ENCODE results near the gene FITM1.
"Not testable (repeated sequence)": the region's sequence is repeated elsewhere in the genome, so short reads cannot be mapped to it uniquely, and the experiment has no call there.

FITM1 gene

GRCh38 chr14:24098927-24099813 lies 31.3 kb upstream of the FITM1 start:
- peak in 1 of 2 experiments; percentile 27 for DNase-seq

- DNase-seq: no peak
These were observed 30.1 kb upstream of the FITM1 start for GRCh38 chr14:24100197-24100981.

DNA sequence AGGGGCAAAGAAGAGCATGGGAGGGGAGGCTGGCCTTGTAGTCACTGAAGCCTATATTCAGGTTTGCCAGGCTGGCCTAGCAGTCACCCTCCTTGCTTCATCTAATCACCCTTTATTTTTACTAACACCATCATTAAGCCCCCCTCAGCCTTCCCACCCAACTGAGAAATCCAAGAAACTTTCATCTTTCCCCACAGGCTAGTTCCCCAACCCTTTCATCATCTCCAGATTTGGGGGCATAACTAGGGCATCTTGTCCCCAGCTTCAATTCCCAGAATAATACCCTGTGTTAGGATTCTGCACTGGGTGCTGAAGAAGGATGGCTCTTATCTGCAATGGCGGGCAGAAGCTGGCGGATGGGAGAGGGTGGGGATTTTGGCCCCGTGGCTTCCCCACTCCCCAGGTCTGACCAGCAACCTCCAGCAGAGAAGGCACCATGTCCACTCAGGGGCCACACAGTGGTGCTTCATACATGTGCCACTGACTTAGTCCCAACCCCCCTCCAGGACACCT lies 29.4 kb upstream of the FITM1 start:
- no peak for DNase-seq

DNA sequence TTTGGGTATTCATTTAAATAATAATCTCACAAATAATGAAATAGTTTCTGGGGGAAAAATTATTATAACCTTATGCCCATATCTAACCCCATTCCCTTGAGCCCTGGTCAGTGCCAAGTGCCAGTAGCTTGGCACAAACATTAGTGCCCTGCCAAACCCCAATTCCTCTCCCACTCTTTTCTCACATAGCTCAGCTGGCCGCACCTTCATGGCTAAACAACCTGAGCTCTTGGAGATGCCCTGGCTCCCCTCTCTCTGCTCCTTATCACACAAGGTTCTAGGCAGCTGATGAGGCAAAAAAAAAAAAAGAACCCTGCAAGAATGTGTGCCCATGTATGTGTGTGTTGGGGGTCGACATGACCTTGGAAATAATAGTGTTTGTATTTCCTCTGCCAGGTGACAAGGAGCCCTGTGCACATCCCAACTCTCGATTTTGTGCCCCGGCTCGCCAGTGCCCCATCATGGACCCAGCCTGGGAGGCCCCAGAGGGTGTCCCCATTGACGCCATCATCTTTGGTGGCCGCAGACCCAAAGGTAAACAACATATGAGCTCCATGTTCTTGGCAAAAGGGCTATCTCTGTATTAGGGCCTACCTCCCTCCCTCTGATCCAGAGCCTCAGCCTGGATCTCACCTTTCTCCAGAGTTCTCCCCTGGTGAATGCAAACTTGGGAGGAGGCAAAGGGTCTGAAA lies 28.0 kb upstream of the FITM1 start:
- DNase-seq: no peak

DNA sequence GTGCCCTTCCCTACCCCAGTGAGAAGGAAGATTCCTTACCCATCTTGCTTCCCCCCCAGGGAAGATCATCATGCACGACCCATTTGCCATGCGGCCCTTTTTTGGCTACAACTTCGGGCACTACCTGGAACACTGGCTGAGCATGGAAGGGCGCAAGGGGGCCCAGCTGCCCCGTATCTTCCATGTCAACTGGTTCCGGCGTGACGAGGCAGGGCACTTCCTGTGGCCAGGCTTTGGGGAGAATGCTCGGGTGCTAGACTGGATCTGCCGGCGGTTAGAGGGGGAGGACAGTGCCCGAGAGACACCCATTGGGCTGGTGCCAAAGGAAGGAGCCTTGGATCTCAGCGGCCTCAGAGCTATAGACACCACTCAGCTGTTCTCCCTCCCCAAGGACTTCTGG lies 27.0 kb upstream of the FITM1 start:
- DNase-seq: no peak

GRCh38 chr14:24105609-24106239 lies 24.7 kb upstream of the FITM1 start:
- not testable (repeated sequence) for DNase-seq

DNA sequence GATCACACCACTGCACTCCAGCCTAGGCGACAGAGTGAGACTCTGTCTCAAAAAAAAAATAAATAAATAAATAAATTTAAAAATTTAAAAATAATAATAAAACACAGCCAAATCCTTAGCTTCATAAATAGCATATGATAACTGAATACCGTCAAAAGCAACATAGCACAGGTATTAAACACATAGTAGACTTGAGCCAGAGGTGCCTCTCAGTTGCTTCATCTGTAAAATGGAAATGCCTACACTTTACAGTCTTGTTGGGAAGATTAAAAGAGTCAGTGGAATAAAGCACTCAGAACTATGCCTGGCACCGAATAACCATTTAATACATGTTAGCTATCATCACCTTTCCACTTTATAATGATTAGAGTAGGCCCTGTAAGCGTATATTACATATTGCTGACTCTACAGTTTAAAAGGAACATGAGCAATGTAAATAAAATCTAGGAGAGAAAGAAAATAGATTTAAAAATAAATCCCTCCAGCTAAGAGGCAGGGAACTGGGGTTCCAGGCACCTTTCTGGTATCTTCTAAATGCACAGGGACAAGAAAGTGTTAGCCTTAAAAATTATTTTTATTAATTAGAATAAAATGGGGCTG lies 23.7 kb upstream of the FITM1 start:
- no peak for DNase-seq

- DNase-seq: no peak
These were observed 22.1 kb upstream of the FITM1 start for GRCh38 chr14:24108336-24108874.

DNA sequence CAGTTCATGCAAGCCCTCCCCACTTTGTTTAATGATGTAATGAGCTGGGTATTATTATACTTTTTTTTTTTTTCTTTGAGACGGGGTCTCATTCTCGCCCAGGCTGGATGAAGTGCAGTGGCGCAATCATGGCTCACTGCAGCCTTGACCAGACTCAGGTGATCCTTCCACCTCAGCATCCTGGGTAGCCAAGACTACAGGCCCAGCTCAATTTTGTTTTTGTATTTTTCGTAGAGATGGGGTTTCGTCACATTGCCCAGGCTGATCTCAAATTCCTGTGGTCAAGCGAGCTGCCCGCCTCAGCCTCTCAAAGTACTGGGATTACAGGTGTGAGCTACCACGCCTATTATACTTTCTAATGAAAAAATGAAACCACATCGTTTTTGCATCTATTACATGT lies 20.4 kb upstream of the FITM1 start:
- DNase-seq: no peak

- DNase-seq: no peak
These were observed 19.9 kb upstream of the FITM1 start for GRCh38 chr14:24110523-24110922.

DNA sequence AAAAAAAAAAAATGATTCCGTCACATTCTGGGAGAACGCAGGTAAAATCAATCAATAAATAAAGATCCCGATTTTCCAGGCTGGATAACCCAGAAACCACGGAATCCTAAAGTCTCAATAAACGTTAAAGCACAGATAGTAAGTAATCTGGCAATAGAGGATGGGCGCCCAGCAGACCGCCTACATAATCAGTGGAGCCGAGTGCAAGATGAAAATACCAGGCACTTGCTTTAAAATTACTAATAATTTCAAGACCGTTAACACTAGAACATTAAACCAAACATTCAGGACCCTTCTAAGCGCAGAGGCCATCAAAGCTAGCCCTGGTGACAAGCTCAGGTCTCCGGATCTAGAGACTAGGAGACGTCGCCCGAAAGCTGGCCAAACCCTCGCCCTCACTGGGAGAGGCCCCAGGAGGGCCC lies 17.1 kb upstream of the FITM1 start:
- no peak for DNase-seq

- peak; percentile 74 to 92 for DNase-seq
These were observed 16.5 kb upstream of the FITM1 start for GRCh38 chr14:24113801-24114531.

- DNase-seq: peak; percentile 99
These were observed 15.7 kb upstream of the FITM1 start, which contains the start of the genes DCAF11 and NRL for GRCh38 chr14:24114532-24115421. DCAF11 (plus strand) TSS chr14:24114777; CDS start chr14:24115595, 818 bp downstream. NRL (minus strand) TSS chr14:24114949; CDS start chr14:24082848, 32,101 bp downstream.

GRCh38 chr14:24115422-24116127 lies 14.9 kb upstream of the FITM1 start:
- no peak for DNase-seq

- DNase-seq: no peak
These were observed 14.2 kb upstream of the FITM1 start for GRCh38 chr14:24116128-24116814.

GRCh38 chr14:24117179-24117578 lies 13.3 kb upstream of the FITM1 start:
- no peak for DNase-seq

- DNase-seq: no peak
These were observed 10.8 kb upstream of the FITM1 start for GRCh38 chr14:24119691-24120090.

- DNase-seq: no peak
These were observed 9.2 kb upstream of the FITM1 start for GRCh38 chr14:24121210-24121609.

DNA sequence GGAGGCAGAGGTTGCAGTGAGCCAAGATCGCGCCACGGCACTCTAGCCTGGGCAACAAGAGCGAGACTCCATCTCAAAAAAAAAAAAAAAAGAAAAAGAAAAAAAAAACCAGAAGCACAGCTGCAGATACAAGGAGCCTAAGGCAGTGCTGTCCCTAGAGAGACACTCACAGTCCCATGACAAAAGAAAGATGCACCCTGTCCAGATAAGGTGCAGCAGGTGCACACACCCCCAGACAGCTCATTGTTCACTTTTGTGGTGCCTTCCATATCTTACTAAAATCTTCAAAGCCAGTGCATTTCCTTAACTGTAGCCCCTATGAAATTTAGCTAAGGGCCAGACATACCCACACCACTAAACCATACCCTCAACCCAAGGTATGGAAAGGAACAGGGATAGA lies 8.0 kb upstream of the FITM1 start:
- no peak for DNase-seq

Data from NCI-H2081 (cell line).